WTC11 (cell line): ENCODE data around the gene KBTBD13.

ENCODE experiments used
- CTCF ChIP-seq: fragments of 200-600 bp; IDR thresholded peaks from 2 replicates; pipeline ENCODE4 v1.8.0; 2022; ENCODE audit warnings: antibody characterized with exemption
- EMX1 ChIP-seq: fragments of 250-450 bp; sonication (Bioruptor Pico); IDR thresholded peaks from 2 replicates; pipeline ENCODE4 v1.8.0; 2021; ENCODE audit warnings: mild to moderate bottlenecking
- JUN ChIP-seq: sonication (generic); formaldehyde crosslinking; IDR thresholded peaks from 2 replicates; pipeline ENCODE4 v1.8.0; 2023; ENCODE audit warnings: mild to moderate bottlenecking, missing genetic modification reagents
- PRDM15 ChIP-seq: sonication (generic); formaldehyde crosslinking; IDR thresholded peaks from 2 replicates; pipeline ENCODE4 v1.8.0; 2022; ENCODE audit warnings: missing genetic modification reagents
- SMAD3 ChIP-seq: sonication (generic); formaldehyde crosslinking; IDR thresholded peaks from 2 replicates; pipeline ENCODE4 v1.8.0; 2022; ENCODE audit warnings: missing genetic modification reagents, mild to moderate bottlenecking, borderline replicate concordance
- SP1 ChIP-seq: sonication (generic); formaldehyde crosslinking; conservative IDR thresholded peaks from 2 replicates; pipeline ENCODE4 v1.8.1; 2022; ENCODE audit warnings: missing genetic modification reagents
- TEAD4 ChIP-seq: sonication (generic); formaldehyde crosslinking; IDR thresholded peaks from 2 replicates; pipeline ENCODE4 v1.8.0; 2022; ENCODE audit warnings: mild to moderate bottlenecking, missing genetic modification reagents
- TP53 ChIP-seq: sonication (generic); formaldehyde crosslinking; IDR thresholded peaks from 2 replicates; pipeline ENCODE4 v1.8.1; 2023; ENCODE audit warnings: mild to moderate bottlenecking, missing genetic modification reagents
- ZBTB21 ChIP-seq: sonication (generic); formaldehyde crosslinking; IDR thresholded peaks from 2 replicates; pipeline ENCODE4 v1.8.1; 2023; ENCODE audit warnings: mild to moderate bottlenecking, missing genetic modification reagents, borderline replicate concordance
- ZNF281 ChIP-seq: sonication (generic); formaldehyde crosslinking; IDR thresholded peaks from 2 replicates; pipeline ENCODE4 v1.8.0; 2023; ENCODE audit warnings: mild to moderate bottlenecking, missing genetic modification reagents
- ZNF396 ChIP-seq: fragments of 250-450 bp; sonication (Bioruptor Pico); IDR thresholded peaks from 2 replicates; pipeline ENCODE4 v1.8.0; 2021; ENCODE audit warnings: mild to moderate bottlenecking, moderate library complexity, borderline replicate concordance

GRCh38 chr15:65058394-65059368, 17.9 kb upstream of the KBTBD13 start:
- no peak for TF ChIP-seq PRDM15 (CRISPR knock-in tag)
- TF ChIP-seq CTCF = no peak
- TF ChIP-seq SMAD3 (CRISPR knock-in tag) = no peak
- no peak for TF ChIP-seq TEAD4 (CRISPR knock-in tag)
- TF ChIP-seq SP1 (CRISPR knock-in tag) = no peak
- TF ChIP-seq EMX1 = no peak
- TF ChIP-seq JUN = no peak
- TF ChIP-seq ZNF281 (CRISPR knock-in tag) = no peak
- TF ChIP-seq TP53 (CRISPR knock-in tag) = no peak
- no peak for TF ChIP-seq ZNF396
- TF ChIP-seq ZBTB21 = no peak
